Hepatocyte (in vitro differentiated cells): Measurements from ENCODE around the gene MRNIP. TPM values are rescaled to one million over a fixed set of nuclear protein-coding genes. Genes with fewer than 3 reads are reported as not detected.

ENCODE experiments used
- DNase-seq: peaks from one replicate; pipeline ENCODE4 v3.0.0-alpha.2; 2016; ENCODE audit warnings: low spot score
- H2AFZ ChIP-seq: fragments of 200-600 bp; sonication (generic); 2 replicates; pipeline ENCODE4 v1.6.0; 2016; ENCODE audit warnings: antibody characterized with exemption, mild to moderate bottlenecking
- H3K27ac ChIP-seq: fragments of 200-600 bp; sonication (generic); 2 replicates; pipeline ENCODE4 v1.5.1; 2016; ENCODE audit warnings: mild to moderate bottlenecking
- H3K27me3 ChIP-seq: fragments of 200-600 bp; sonication (generic); 2 replicates; pipeline ENCODE4 v1.6.1; 2016
- H3K36me3 ChIP-seq: fragments of 200-600 bp; sonication (generic); replicated peaks from 2 replicates; pipeline ENCODE4 v1.5.1; 2016; ENCODE audit warnings: low read depth; ENCODE audit not compliant: insufficient read depth
- H3K4me1 ChIP-seq: fragments of 200-600 bp; sonication (generic); 2 replicates; pipeline ENCODE4 v1.5.1; 2016; ENCODE audit warnings: mild to moderate bottlenecking, moderate library complexity; ENCODE audit not compliant: insufficient read depth
- H3K4me2 ChIP-seq: fragments of 200-600 bp; sonication (generic); 2 replicates; pipeline ENCODE4 v1.6.0; 2016
- H3K4me3 ChIP-seq: fragments of 200-600 bp; sonication (generic); 2 replicates; pipeline ENCODE4 v1.5.1; 2016; ENCODE audit warnings: mild to moderate bottlenecking
- H3K79me2 ChIP-seq: fragments of 200-600 bp; sonication (generic); 2 replicates; pipeline ENCODE4 v1.6.0; 2017; ENCODE audit warnings: mild to moderate bottlenecking
- H3K9me2 ChIP-seq: fragments of 200-600 bp; sonication (generic); replicated peaks from 2 replicates; pipeline ENCODE4 v1.6.0; 2017; ENCODE audit warnings: mild to moderate bottlenecking; ENCODE audit not compliant: insufficient read depth
- H3K9me3 ChIP-seq: fragments of 200-600 bp; sonication (generic); 2 replicates; pipeline ENCODE4 v1.5.1; 2016; ENCODE audit warnings: low read depth, mild to moderate bottlenecking
- H4K20me1 ChIP-seq: fragments of 200-600 bp; sonication (generic); 2 replicates; pipeline ENCODE4 v1.6.0; 2016; ENCODE audit warnings: mild to moderate bottlenecking; ENCODE audit not compliant: insufficient read depth, poor library complexity, severe bottlenecking
- EZH2 ChIP-seq: fragments of 200-600 bp; sonication (generic); IDR thresholded peaks from 2 replicates; pipeline ENCODE4 v1.6.1; 2016; ENCODE audit warnings: antibody characterized with exemption, mild to moderate bottlenecking, borderline replicate concordance
- EZH2phosphoT487 ChIP-seq: fragments of 200-600 bp; sonication (generic); IDR thresholded peaks from one replicate; pipeline ENCODE4 v1.6.1; 2018; ENCODE audit warnings: antibody characterized with exemption, mild to moderate bottlenecking, low read depth, moderate library complexity; ENCODE audit not compliant: unreplicated experiment, severe bottlenecking
- WGBS: methylation state at CpG from one replicate; pipeline ENCODE4 v1.1.6; 2016; ENCODE audit warnings: low lambda C conversion rate; ENCODE audit errors: missing lambda C conversion rate; 5-methylcytosine and 5-hydroxymethylcytosine counted together
- polyA plus RNA-seq: library from polyadenylated mRNA; unstranded; fragments of >200 nt; fragmentation: Nextera tagmentation; extraction: Ambion mirVana; gene quantifications from 2 replicates; pipeline ENCODE4 v1.2.1, GENCODE V29; 2016
- total RNA-seq: library from RNA; depleted of rRNA; stranded (reverse); fragments of >200 nt; gene quantifications from 2 replicates; pipeline ENCODE4 v1.2.3, GENCODE V29; 2014
- TF ChIP-seq, protein P1 (sequence below): fragments of 200-600 bp; sonication (generic); IDR thresholded peaks from 2 replicates; pipeline ENCODE4 v1.5.1; 2016; ENCODE audit warnings: antibody characterized with exemption, mild to moderate bottlenecking; ENCODE audit not compliant: poor library complexity

Gene MRNIP
- total and polyA plus RNA-seq, 2 experiments from 2014 or later: 21.2 to 28.5 TPM

DNA sequence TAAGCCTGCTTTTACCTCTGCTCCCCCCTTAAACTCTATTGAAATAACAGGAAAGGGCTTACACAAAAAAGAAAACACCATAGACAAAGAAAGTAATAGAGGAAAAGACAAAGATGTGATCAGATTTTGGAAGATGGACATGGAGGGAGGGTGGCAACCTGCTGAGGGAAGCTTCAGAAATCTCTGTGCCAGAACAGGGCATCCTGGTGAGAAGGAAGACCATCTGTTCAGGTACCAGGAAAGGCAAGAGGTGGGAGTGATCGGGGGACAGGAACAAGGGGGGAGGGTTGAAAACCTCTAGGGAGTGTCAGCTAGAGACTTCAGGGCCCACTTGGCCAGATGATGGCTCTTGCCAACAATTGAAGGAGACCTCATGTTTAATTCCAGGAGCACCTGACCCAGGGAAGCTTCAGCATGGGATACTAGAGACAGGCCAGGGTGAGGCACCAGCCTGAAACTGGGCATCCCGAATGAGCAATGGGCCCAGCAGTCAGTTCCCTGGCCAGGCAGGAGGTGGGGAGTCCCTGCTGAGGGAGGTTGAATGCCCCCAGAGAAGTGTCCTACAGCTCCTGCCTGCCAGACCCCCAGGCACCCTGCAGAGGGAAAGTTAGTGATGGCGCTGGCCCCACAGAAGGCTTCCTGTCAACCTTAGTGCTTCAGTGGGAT, 29.7 kb downstream of the MRNIP start:
- peaks cover 68% of the 10 kb centered on the region for H4K20me1 ChIP-seq
- 97% methylated on average over 3 of the region's 3 CpGs for WGBS
- no peak overlapping the region for H2AFZ ChIP-seq
- no peaks in the 10 kb centered on the region for H3K9me2 ChIP-seq
- H3K4me1 ChIP-seq: peaks cover 14% of the 10 kb centered on the region
- no peak for DNase-seq
- H3K4me2 ChIP-seq: no peak overlapping the region
- H3K79me2 ChIP-seq: peaks cover 25% of the 10 kb centered on the region
- peaks cover 5% of the 10 kb centered on the region for H3K36me3 ChIP-seq
- H3K4me3 ChIP-seq: no peak overlapping the region
- H3K27ac ChIP-seq: peak overlapping the region; percentile 9
- no peaks in the 10 kb centered on the region for H3K9me3 ChIP-seq
- no peaks in the 10 kb centered on the region for H3K27me3 ChIP-seq
- TF ChIP-seq, protein P1, sequence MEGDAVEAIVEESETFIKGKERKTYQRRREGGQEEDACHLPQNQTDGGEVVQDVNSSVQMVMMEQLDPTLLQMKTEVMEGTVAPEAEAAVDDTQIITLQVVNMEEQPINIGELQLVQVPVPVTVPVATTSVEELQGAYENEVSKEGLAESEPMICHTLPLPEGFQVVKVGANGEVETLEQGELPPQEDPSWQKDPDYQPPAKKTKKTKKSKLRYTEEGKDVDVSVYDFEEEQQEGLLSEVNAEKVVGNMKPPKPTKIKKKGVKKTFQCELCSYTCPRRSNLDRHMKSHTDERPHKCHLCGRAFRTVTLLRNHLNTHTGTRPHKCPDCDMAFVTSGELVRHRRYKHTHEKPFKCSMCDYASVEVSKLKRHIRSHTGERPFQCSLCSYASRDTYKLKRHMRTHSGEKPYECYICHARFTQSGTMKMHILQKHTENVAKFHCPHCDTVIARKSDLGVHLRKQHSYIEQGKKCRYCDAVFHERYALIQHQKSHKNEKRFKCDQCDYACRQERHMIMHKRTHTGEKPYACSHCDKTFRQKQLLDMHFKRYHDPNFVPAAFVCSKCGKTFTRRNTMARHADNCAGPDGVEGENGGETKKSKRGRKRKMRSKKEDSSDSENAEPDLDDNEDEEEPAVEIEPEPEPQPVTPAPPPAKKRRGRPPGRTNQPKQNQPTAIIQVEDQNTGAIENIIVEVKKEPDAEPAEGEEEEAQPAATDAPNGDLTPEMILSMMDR: no peak
- no peak for TF ChIP-seq EZH2
- TF ChIP-seq EZH2phosphoT487: no peak

DNA sequence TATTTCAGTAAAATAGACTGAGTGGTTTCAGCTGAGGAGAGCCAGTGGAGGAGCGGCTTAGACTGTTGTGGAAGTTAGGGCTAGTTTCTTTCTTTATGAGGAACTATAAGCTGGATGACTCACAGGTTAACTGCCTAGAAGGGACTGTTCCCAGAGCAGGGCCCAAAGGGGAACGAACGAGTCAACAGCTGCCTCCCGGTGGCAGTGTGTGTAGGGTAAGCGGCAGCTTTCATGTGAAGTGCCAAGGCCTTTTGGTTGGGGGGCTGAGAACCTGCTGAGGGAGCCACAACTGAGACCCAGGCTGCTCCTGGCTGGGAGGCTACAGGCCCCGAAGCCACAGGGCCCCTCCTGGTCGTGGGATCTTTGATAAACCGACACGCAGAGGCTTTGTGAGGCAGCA, 30.9 kb downstream of the MRNIP start:
- Histone ChIP-seq H3K27ac (peak overlapping the region; percentile 58), H2AFZ (no peak overlapping the region), H3K4me2 (no peak overlapping the region), H3K9me3 (no peaks in the 10 kb centered on the region), H4K20me1 (peaks cover 73% of the 10 kb centered on the region), H3K4me3 (no peak overlapping the region), H3K36me3 (no peaks in the 10 kb centered on the region), H3K79me2 (peaks cover 36% of the 10 kb centered on the region), H3K27me3 (no peaks in the 10 kb centered on the region), H3K4me1 (peaks cover 23% of the 10 kb centered on the region), H3K9me2 (no peaks in the 10 kb centered on the region)
- TF ChIP-seq, protein P1: no peak
- TF ChIP-seq EZH2phosphoT487 (no peak), EZH2 (no peak)
- 69% methylated on average over 9 of the region's 9 CpGs for WGBS
- DNase-seq: no peak

DNA sequence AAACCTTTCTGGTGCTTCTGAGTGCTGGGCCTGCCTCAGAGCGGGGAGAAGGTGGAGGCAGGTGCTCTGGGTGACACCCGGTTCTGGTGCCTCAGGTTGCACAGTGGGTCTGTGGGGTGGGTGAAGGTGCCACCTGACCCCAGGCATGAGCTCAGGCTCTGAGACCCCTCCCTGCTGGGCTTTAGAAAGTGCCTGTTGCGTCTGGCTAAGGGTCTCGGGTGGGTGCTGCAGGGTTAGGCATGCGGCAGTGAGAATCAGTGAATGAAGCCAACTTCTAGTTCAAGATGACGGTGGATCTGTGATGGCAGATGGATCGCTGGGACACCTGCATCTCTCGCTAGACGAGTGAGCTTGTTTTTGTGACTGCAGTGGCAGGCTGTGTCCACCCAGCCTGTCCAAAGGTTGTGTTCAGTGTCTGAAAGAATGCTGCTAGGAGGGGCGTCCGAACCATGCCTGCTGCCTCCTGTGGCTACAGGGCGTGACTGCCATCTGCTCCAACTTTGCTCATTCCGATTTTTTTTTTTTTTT, 32.9 kb downstream of the MRNIP start:
- no peak for DNase-seq
- Histone ChIP-seq H2AFZ (no peak overlapping the region), H3K4me2 (peak overlapping the region; percentile 95), H3K36me3 (no peaks in the 10 kb centered on the region), H3K4me1 (peaks cover 29% of the 10 kb centered on the region), H3K9me3 (no peaks in the 10 kb centered on the region), H3K79me2 (peaks cover 51% of the 10 kb centered on the region), H3K27me3 (no peaks in the 10 kb centered on the region), H4K20me1 (peaks cover 73% of the 10 kb centered on the region), H3K27ac (peak overlapping the region; percentile 47), H3K4me3 (no peak overlapping the region), H3K9me2 (no peaks in the 10 kb centered on the region)
- 80% methylated on average over 13 of the region's 13 CpGs for WGBS
- TF ChIP-seq EZH2: no peak
- TF ChIP-seq EZH2phosphoT487: no peak
- TF ChIP-seq, protein P1: peak; percentile 5
